T-helper 1 cell (primary cell): ENCODE measurements around the gene ILRUN.
"Not testable (repeated sequence)": the region's sequence is repeated elsewhere in the genome, so short reads cannot be mapped to it uniquely, and the experiment has no call there.

Experiments
- DNase-seq, 5 donors: peaks; one replicate each; pipeline ENCODE4 v3.0.0-alpha.2; 2012 to 2020

Gene ILRUN

DNA sequence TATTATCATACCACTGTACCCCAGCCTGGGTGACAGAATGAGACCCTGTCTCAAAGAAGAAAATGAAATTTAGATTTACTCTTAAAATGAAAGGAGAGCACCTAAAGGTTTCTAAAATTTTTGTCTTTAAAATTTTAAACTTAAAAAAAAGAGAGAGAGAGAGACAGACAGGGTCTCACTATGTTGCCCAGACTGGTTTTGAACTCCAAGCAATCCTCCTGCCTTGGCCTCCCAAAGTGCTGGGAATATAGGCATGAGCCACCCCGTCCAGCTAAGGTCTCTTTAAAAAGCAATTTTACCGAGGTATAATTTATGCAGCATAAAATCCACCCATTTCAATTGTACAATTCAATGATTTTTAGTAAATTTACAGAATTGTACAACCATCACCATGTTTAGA, 33.2 kb downstream of the ILRUN start:
- no peak for DNase-seq

GRCh38 chr6:34661357-34661756, 35.2 kb downstream of the ILRUN start:
- DNase-seq, result no peak

GRCh38 chr6:34658605-34659265, 37.8 kb downstream of the ILRUN start:
- no peak for DNase-seq

DNA sequence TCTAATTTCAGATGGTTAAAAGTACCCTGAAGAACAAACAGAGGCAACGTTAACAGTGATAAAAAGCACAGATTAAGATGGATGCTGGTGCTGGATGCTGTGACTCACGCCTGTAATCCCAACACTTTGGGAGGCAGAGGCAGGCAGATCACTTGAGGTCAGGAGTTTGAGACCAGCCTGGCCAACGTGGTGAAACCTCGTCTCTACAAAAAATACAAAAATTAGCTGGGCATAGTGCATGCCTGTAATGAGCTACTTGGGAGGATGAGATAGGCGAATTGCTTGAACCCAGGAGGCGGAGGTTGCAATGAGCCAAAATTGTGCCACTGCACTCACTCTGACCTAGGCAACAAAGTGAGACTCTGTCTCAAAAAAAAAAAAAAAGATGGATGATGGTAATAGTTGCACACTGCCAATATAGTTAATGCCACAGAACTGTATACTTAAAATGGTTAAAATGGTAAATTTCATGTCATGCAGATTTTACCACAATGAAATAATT, 38.5 kb downstream of the ILRUN start:
- not testable (repeated sequence) for DNase-seq

DNA sequence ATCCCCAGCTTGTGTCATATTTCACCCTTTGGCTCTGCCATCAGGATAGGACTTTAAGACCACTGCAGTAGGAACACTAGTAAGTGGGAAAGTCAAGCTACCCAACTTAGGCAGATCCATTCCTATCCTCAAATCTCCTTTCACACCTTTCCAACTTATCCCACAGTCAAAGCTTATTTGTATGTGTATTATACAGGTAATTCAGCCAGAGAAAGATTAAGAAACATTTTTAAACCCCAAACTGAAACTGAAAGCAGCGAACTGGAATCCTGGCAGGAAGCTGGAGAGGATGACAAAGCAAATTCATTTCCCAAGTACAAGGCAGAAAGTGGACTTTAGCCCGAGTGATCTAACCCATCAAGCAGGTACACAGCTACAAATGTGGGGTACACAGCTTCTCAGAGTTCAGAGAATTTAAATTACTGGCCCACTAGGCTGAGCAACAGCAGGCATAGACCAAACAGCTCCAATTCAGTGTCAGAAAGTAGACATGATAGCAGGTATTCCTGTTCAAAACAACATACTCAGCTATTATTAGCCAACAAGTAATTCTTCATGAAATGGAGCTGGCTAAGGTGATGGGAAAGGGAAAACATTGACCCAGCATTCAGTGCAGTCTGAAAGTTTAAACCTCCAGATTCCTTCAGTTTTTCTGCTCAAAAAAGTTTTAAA, 39.1 kb downstream of the ILRUN start:
- peak in 1 of 5 donors; percentile 59 for DNase-seq

DNA sequence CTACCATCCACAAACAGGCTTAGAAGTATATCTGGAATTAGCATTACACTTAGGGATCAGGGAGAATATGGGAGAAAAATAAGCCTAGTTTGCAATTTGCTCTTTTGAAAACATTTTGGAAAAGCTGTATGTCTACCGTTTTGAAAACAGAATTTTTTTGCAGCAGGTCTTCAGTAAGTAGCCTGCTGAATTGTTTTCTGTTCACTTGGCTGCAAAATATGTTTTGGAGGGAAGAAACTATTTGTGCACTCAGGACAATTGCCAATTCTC, 39.6 kb downstream of the ILRUN start:
- peak in 1 of 5 donors; percentile 15 for DNase-seq

- peak in 1 of 5 donors; percentile 78 for DNase-seq
Measured at GRCh38 chr6:34656378-34657036, 40.1 kb downstream of the ILRUN start.

DNA sequence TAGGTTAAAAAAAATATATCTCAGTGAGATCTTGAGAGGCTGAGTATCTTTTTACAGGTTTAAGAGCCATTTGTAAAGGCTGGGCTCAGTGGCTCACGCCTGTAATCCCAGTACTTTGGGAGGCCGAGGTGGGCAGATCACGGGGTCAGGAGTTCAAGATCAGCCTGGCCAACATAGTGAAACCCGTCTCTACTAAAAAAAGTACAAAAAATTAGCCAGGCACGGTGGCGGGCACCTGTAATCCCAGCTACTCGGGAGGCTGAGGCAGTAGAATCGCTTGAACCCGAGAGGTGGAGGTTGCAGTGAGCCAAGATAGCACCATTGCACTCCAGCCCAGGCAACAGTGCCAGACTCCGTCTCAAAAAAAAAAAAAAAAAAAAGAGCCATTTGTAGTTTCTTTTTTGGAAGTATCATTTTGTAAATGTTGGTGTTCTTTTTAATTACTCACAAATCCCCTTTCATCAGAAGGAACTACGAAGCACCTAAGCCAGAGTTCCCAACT, 40.6 kb downstream of the ILRUN start:
- DNase-seq, result not testable (repeated sequence)

- DNase-seq, result no peak
Measured at GRCh38 chr6:34654061-34654710, 42.4 kb downstream of the ILRUN start.

- no peak for DNase-seq
Measured at GRCh38 chr6:34652263-34652662, 44.3 kb downstream of the ILRUN start.

DNA sequence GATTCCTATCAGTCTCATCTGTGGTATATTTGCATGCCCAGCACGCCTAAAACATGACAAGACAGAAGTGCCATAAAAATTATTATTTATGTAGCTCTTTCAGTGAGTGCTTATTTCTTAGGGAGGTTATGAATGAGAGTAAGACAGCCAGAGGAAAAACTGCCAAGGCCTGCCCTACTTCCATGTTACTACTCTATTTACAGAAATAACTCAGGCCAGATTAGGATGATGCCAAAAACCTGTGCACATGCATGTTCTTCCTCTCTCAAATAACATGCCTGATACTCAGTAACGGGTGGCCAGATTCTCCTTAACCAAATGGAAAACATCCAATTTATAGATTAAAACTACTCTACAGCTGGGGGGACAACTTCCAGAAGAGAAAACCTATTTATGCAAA, 45.7 kb downstream of the ILRUN start:
- no peak for DNase-seq

GRCh38 chr6:34650232-34650631, 46.3 kb downstream of the ILRUN start:
- not testable (repeated sequence) for DNase-seq

- DNase-seq, result no peak
Measured at GRCh38 chr6:34648806-34649205, 47.8 kb downstream of the ILRUN start.
